ENCODE results near the gene ANXA5.

- TF ChIP-seq MAX (IDR thresholded peaks at IDR 0.05; ENCODE audit: low read depth), result no peak
- TF ChIP-seq CTCF (IDR thresholded peaks at IDR 0.05), result no peak
- TF ChIP-seq YY1 (IDR thresholded peaks at IDR 0.05; ENCODE audit: low read depth), result no peak
- TF ChIP-seq RAD21 (IDR thresholded peaks at IDR 0.05; ENCODE audit: low read length), result no peak
- no peak for TF ChIP-seq TEAD4 (IDR thresholded peaks at IDR 0.05; ENCODE audit: borderline replicate concordance, insufficient read depth)
- TF ChIP-seq MXI1 (IDR thresholded peaks at IDR 0.05; ENCODE audit: low read depth, low read length), result no peak
- no peak for TF ChIP-seq EP300 (IDR thresholded peaks at IDR 0.05; ENCODE audit: borderline replicate concordance in 1 of 2, low read depth in 1 of 2, low read length in 1 of 2)
- TF ChIP-seq SIN3A (IDR thresholded peaks at IDR 0.05; ENCODE audit: borderline replicate concordance, low read depth, low read length), result no peak
- no peak for TF ChIP-seq USF1 (IDR thresholded peaks at IDR 0.05; ENCODE audit: borderline replicate concordance, low read depth)
- TF ChIP-seq FOSL2 (IDR thresholded peaks at IDR 0.05; ENCODE audit: borderline replicate concordance, low read depth), result no peak
- no peak for TF ChIP-seq NRF1 (IDR thresholded peaks at IDR 0.05; ENCODE audit: low read depth, low read length)
Observed at GRCh38 chr4:121734571-121734970, 37.8 kb upstream of the ANXA5 start.
